ENCODE results near the gene TRIM8.
"Not testable (repeated sequence)": the region's sequence is repeated elsewhere in the genome, so short reads cannot be mapped to it uniquely, and the experiment has no call there.

TRIM8 gene

DNA sequence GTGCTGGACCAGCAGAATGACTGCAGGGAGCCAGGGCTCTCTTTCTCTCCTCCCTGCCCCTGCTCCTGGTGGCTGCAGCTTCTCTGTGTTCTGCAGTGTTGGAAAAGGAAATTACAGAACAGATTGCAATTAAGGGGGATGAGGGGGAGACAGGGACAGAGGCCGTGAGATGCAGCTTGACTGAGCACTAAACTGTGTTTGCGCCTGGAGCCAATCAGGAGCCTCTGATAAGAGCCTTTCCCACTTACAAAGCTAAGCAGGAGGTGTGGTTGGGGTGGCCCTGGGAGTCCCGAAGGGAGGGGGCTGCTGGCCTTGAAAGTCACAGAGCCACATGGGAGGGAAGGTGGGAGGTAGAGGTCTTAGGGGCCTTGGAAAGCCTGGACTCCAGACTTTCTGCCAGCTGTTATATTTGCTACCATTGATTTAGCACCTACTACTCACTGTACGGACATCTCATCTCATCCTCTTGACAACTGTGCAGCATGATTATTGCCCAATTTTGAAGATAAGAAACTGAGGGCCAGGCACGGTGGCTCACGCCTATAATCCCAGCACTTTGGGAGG lies 26.7 kb downstream of the TRIM8 start:
- DNase-seq (ENCODE audit: low read depth) = no peak

DNA sequence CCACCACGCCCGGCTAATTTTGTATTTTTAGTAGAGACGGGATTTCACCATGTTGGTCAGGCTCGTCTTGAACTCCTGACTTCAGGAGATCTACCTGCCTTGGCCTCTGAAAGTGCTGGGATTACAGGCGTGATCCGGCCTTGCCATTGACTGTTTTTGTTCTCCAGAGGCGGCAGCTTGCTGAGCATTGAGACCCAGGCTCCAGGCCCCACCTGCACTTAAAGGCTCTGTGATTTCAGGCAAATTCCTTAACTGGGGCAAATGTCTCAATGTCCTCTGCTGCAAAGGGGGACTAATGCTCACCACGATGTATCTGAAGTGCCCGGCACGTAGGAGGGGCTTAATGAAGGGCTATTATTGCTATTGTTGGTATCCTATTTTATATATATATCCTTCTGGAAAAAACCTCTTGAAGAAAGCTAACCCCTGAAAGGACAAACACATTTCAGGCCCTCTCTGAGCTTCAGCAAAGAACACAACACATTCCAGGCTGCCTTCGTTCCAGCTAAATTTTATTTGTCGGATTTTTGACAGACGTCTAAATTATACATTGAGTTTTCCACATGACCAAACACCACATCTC lies 29.0 kb downstream of the TRIM8 start:
- no peak for DNase-seq (ENCODE audit: low read depth)

DNA sequence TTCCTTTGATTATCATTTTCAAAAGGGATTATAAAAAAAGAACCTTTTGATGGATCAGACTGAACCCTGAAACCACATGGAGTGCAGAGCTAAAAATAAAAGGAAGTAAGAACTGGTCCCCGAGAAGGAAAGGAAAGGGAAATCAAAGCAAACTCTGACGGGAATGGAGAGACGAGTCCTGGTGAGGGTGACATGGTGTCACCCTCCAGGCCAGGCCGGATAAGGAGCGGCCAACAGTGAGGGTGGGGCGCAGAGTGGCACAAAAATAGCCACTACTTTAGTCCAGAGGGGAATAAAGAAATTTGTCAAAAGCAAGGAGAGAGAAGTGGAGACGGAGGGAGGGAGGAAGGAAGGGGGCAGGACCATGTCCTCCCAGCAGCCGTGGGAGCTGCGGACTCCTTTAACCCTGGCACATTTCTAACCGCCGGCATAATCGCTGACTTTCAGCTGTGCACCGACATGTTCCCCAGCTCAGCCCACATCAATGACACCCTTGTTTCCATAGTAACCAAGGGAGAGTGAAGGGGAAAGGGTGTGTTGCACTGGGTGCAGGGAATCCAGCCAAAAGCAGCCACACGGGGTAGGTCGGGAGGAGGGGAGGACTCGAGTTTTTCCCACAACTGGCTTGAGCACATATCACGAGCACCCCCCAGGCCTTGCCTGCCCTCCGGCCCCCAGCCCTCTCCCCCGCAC lies 29.7 kb downstream of the TRIM8 start:
- peak; percentile 44 for DNase-seq (ENCODE audit: low read depth)

DNA sequence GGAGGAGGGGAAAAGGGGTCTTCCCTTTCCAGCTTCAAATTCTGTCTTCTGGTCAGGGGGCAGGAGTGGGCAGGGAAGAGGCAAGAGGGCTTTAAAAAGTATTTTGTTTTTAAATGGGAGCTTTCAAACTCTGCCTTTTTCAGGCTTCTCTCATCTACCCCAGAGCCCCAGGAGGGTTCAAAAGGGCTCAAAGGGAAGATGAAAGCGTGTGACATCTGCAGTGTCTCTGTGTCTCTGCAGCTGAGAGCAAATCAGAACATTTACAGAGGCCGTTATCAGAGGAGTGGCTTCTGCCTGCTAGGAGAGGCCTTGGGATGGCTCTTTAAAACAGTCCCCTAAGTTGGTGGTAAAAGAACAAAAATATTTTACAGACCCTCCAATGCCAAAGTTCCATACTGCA lies 30.3 kb downstream of the TRIM8 start:
- DNase-seq (ENCODE audit: low read depth) = no peak

DNA sequence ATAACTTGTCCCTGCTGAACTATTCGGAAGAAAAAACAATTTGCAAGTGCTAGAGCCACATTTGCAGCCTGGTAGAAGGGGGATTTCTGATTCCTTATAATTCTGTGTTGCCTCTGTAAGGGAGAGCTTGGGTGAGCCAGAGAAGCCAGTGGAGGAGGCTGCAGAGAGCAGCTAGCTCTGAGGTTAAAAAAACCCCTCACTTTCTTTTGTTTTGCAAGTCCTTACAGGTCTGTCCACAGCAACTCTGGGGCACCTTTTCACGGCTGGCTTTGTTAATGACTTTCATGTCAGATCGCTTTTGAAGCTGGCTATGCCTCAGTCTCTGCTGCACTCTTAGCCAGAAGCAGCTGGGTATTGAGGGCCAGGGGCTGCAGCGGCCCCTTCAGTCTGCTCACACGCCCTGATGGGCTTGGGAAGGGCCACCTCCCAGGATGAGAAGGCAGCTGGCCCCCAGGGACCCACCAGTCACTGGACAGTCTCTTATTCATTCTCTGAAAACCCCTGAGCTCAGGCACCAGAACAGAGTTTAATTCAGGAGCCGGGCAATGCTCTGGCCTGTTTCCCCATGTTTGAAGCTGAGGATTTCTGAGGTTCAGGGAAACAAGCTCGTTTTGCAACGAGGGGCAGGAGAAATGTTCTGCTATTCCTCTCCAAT lies 30.9 kb downstream of the TRIM8 start:
- no peak for DNase-seq (ENCODE audit: low read depth)

DNA sequence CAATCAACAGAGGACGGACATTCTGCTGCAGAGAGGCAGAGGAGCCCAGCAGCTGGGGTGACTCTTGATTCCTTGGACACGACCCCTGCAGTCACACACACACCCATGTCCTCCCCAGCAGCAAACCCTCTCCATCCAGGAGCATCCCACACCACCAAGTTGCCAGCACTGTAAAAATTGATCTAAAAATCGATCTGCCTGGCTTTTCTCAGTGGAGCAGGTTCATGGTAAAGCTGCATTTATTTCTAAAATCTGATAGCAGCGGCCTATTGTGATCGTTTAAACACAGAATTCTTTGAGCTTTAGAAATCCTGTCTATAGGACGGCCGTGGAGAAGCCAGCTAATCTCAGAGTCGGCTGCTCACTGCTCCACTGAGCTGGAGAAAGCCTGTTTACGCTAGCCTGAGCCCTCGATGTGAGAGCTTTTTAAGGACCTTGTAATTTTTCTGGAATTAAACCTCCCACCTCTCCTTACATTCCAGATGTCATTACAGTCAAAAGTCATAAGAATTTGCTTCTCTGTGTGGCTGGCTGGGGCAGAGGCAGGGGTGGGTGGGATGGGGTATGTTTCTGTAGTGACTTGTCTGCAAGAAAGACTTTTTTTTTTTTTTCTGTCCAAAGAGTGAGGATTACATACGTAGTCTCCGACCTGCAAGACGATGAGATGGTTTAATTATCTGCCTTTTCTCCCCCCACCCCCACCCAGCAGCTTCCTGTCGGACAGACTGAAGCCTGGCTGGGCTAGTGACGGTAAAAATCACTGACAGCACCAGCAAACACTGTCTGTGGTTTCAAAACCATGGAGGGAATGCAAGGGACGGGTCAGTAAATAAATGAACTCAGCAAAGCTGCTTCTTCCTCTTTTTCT lies 31.6 kb downstream of the TRIM8 start:
- DNase-seq (ENCODE audit: low read depth) = no peak

DNA sequence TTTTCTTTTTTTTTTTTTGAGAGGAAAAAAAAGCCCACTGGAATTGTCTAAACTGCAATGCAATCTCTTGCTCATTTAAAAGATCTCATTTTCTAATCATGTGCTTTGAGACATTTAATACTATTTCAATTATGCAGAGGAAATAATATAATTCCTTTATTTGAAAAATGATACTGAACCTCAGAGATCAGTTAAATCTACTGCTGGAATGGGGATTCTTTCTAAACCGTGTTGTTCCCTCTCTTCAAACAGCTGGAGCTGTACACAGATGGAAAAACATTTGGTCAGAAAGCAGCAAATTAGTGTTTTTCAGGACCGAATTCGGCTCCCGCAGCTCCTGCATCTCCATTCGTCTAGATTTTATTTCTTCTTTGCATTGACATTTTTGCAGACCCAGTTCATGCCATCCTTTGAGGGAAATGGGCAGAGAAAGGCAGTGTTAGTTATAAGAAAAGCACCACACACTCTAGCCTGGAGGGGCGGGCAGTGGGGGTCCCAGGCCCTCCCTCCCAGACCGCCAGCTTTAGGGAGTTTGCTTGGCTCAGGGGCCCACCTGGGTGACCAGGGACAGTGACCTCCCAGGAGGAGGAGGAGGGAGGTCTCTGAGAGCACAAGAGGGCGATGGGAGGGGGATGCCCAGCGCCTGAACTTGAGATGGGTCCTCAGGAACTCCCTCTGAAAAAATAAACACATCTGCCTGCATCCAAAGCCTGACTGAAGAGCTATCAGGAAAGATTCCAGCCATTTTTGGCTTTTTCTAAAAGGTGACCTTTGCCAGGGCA lies 32.4 kb downstream of the TRIM8 start:
- no peak for DNase-seq (ENCODE audit: low read depth)

DNA sequence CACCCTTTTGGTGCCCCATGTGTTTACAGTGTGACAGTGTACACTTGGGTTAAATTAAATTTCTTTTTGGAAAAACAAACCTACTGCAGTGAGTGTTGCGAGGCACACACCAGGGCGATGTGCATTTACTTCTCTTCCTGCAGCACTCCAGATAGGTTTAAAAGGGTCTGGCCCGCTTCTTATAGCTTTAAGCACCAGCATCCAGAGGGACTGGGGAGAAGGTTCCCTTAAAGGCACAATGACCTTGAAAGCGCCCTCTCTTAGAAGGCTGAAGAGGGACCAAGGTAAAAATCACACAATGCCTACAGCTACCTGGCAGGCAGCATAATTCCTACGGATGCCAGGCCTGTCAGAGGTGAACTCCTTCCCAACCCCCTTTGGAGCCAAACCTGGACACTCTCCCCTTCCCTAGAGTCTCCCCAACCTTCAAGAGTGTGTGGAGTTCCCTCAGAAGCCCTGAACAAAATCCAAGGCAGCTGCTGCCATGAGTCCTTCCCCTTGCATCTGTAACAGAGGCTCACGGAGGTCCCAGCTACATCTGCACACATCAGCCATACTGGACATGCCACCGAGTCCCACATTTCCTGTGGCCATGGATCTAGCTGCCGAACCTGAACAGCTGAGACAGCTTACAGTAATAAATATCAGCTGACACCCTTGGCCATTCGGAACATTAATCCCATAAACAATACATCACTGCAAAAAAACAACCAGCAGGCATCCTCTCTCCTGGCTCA lies 33.2 kb downstream of the TRIM8 start:
- no peak for DNase-seq (ENCODE audit: low read depth)

DNA sequence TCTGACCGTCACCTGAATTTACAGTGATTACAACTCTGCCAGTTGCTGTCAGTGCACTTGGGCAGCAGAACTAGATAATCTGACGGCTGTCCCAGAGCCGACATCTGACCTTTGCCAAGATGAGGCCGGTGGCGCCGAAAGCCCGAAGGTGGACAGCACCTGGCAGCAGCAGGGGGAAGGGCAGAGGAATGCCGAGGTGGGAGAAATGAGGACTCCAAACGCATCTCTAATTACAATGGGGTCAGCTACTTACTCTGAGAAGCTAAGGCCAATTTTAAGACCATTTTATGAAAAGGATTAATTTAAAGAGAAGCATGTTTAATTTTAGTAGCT lies 33.8 kb downstream of the TRIM8 start:
- DNase-seq (ENCODE audit: low read depth) = no peak

DNA sequence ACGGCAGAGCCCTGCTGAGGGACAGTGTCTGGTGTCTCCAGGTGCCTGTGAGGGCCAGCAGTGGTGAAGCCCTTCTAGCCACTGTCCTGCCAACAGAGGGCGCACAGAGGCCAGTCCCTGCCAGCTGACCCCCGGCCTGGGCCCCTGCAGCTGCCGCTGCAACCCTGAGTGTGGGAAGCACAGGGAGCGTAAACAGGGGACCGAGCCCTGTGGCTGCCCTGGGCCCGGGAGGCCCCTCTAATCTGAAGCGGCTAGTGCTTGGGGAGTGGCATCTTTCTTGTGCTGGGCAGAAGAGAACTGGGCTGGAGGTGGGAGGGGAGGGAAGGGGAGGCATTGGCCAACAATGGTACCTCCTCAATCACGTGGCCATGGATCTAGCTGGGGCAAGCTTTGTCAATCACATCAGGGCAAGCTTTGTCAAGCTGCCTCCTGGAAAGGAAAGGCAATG lies 34.6 kb downstream of the TRIM8 start:
- DNase-seq (ENCODE audit: low read depth) = no peak

DNA sequence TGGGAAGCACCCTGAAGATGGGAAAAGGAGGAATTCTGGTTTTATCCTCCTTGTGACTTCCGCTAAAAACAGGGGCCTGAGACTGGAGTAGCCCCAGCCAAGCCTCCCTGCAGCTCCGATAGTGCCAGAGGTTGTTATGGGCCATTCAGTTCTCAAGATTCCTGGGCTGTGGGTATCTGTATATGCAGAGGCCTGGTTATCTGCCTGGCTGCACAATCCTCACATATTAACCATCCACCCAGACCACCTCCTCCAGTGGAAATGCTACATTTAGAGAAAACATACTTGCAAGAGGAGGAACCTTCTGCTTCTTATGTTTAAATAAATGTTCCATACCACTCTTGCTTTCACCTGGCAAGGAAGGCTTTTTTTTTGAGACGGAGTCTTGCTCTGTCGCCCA lies 35.3 kb downstream of the TRIM8 start:
- DNase-seq (ENCODE audit: low read depth) = no peak

DNA sequence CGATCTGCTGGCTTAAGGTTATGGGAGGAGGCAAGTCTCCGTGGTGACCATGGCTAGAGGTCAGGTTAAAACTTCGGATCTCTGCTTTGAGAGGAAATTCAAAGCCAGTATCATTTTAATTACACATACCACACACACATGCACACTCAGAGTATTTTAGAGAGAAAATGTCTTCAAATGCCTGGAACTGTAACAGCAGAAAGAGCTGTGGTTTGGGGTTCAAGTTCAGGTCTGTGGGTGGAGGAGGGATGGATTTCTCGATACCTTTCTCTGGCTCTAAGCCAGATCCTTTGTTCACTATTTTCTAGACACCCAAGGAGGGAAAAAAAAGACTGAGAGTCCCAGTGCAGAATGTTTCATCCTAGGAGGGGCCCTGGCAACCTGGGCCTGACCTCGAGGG lies 37.4 kb downstream of the TRIM8 start:
- DNase-seq (ENCODE audit: low read depth) = no peak

DNA sequence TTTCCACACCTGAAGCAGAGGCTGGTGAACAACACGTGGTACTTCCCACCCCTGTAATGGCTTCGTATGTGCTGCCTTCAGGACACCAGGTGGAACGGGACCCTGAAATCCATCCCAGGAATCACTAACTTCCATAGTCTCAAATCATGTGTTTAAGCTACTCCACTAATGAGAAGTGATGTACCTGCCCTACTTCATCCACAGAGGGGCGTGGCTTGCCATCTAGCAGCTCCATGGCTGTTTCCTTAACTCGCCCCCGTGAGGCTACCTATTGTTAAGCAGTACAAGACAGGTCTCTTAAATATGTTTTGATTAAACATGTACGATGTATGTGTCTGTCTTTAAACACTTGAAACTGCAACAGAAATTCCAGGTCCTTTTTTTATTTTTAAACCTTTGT lies 38.1 kb downstream of the TRIM8 start:
- DNase-seq (ENCODE audit: low read depth) = no peak

DNA sequence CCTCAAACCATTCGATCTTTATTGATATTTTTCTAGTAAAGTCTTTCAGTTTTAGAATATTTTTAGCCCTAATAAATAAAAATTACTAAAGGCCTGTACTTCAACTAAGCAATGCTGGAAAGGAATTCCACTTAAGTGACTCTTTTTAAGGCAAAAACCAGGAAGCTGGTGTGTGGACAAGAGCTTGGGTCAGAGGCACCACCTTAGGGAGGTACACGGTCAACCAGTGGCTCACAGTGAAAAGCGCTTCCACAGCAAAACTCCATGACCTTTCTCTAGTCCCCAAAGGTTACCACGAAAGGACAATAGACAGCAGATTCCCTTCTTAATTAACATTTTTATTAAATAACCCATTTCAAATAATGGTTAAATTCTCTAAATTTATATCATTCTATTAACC lies 38.7 kb downstream of the TRIM8 start:
- DNase-seq (ENCODE audit: low read depth) = no peak

DNA sequence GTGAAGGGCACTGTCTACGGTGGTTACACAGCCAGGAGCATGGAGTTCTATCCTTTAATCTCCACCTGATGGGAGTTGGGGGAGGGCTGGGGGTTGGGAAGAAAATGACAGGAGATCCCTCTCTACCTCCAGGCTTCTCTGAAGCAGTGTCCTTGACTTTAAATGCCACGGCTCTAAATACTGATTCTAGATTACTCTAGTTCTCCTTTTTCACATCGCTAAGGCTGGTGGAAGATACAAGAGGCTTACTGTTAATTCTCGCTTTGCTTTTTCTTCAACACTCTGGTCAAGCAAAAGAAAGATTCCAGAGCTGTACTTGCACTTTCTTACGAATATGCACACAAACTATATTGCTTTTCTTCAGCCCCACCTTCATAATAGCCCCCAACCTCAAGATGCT lies 39.5 kb downstream of the TRIM8 start:
- DNase-seq (ENCODE audit: low read depth) = no peak

DNA sequence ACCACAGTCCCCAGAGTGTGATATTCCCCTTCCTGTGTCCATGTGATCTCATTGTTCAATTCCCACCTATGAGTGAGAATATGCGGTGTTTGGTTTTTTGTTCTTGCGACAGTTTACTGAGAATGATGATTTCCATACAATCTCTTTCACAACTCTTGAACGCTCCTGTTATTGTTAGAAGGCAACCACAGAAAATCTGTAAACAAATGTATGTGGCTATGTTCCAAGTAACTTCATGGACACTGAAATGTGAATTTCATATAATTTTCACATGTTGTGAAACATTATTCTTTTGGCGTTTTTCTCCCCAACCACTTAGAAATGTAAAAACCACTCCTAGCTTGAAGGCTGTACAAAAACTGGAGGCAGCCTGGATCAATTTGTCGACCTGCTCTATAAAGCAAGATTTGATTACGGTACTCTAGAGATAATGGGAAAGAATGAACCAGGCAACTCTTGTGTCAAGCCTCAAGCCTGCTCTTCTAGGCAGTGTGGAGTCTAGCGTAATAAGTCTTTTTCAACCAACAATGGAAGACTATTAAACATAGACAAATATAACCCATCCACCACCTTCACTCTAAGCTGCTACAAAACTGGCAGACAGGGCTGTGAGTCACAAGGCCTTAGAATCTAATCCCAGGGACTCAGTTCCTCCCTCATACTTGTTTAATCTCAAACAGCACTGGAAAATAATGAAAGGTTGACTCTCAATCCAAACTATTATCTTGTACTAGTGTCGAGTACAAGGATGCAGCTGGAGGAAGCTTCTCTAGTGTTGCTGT lies 47.2 kb downstream of the TRIM8 start:
- no peak for DNase-seq (ENCODE audit: low read depth)

DNA sequence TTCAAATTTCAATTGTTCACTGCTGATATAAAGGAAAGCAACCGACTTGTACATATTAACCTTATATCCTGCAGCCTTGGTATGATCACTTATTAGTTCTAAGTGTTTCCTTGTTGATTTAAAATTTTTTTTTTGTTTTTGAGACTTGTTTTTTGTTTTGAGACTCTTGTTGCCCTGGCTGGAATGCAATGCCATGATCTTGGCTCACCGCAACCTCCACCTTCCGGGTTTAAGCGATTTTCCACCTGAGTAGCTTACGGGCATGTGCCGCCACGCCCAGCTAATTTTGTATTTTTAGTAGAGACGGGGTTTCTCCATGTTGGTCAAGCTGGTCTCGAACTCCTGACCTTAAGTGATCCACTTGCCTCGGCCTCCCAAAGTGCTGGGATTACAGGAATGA lies 51.1 kb downstream of the TRIM8 start:
- DNase-seq (ENCODE audit: low read depth) = not testable (repeated sequence)

DNA sequence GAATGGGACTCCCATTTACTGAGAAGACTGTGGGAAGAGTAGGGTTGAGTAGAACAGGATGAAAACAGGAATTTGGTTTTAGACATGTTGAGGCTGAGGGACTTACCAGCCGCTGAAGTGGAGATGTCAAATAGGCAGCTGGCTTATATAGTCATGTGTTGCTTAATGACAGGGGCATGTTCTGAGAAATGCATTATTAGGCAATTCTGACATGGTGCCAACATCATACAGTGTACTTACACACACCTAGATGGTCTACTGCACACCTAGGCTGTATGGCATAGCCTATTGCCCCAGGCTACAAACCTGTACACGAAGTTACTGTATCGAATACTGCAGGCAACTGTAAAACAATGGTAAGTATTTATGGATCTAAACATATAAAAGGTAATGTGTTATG lies 52.5 kb downstream of the TRIM8 start:
- DNase-seq (ENCODE audit: low read depth) = no peak

DNA sequence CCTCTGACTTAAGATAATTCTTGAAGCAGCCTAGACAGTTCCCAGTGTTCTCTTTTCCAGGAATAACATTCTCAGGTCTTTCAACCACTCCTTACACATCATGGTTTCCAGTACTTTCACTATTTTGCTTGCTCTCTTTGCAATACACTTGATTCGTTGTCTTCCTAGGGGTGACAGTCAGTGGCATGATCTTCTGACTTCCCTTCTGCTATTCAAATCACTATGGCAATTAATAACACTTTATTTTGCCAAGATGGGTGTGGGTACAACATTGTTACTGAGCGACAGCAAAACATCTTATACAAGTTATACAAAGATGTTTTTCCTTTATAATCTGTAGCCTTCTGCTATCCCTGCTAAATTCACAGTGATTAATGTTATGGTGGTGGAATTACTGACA lies 54.6 kb downstream of the TRIM8 start:
- no peak for DNase-seq (ENCODE audit: low read depth)

DNA sequence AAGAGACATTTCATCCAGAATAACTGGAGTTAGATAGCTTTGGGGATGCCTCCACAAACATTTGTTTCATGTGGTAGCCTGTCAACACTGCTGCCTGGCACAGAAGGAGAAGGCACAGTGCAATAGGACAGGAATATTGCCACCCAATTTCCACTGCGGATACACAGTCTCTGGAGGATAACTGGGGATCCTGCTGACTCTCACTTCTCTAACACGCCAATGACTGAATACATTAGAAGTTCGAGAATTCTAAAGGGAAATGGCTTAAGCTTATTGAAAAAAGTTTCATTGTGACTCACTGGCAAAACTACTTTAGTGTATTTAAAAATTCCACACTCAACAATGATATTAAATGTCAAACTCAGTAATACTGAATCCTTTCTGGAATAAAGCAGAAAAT lies 57.0 kb downstream of the TRIM8 start:
- no peak for DNase-seq (ENCODE audit: low read depth)

Data from stimulated activated CD8-positive, alpha-beta memory T cell treated with anti-CD3 and anti-CD28 coated beads, Interleukin-4, amount 100 ng/mL, for 24 hours (primary cell).